ENCODE results near the gene GAL3ST2.
A peak's percentile ranks its signal among the peaks of the same experiment; 100 is the strongest.
"Not testable (repeated sequence)": the region's sequence is repeated elsewhere in the genome, so short reads cannot be mapped to it uniquely, and the experiment has no call there.

GAL3ST2 gene

GRCh38 chr2:241791385-241791784 lies 14.8 kb downstream of the GAL3ST2 start:
- not testable (repeated sequence) for H3K4me3 ChIP-seq (ENCODE audit: low read depth, low read length)

DNA sequence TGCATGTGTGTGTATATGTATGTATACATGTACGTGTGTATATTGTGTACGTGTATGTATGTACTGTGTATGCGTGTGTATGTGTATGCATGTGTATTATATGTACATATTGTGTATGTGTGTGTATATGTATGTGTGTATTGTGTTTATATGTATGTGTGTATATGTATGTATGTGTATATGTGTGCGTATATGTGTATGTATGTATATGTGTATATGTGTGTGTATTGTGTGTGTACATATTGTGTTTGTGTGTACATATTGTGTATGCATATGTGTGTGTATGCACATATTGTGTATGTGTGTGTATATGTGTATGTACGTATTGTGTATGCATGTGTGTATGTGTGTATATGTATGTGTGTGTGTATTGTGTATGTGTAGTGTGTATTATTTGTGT lies 16.8 kb downstream of the GAL3ST2 start:
- H3K4me3 ChIP-seq (ENCODE audit: low read depth, low read length): no peak overlapping the region

DNA sequence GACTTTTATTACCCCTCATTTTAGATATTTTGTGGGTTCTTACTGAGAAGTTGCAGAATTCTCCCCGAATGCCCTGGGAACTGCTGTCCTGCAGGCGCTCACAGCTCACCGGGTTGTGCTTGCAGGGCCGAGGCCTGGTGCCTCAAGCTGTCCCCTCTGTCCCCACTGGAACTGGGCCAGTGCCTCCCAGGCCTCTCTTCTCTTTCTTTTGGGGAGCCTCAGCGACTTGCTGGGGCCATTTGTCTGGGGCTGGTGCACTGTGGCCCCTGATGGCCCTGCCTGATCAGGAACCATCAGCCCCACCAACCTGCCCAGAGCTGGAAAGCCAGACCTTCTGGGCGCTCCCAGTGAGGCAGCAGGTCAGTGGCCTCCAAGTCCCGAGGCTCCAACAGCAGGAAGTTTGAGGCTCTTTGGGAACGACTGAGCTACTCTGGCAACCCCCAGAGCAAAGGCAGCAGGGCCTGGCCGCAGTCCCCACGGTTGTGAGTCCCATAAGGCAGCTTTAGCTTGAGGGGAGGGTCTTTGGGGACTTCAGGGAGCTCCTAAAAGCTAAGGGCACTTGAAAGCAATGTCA lies 17.7 kb downstream of the GAL3ST2 start:
- no peak overlapping the region for H3K4me3 ChIP-seq (ENCODE audit: low read depth, low read length)

- no peak overlapping the region for H3K4me3 ChIP-seq (ENCODE audit: low read depth, low read length)
Measured at GRCh38 chr2:241795021-241795999, 18.7 kb downstream of the GAL3ST2 start.

DNA sequence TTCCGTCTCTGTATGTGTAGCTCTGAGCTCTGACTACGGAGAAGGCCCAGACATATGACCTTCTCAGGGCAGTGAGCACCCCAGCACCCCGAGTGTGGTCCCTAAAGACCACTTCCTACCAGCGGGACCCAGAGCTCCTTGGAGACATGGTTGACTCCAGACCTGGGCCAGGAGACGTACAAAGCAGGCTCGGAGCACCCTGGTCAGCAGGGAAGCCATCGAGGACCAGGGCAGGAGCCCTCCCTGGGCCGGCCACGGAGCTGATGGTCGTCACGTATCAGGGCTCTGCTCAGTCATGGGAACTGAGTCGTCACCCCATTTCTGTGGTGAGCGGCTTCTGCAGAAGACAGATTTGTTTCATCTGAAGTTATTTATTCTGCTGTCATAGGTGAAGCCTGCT lies 19.6 kb downstream of the GAL3ST2 start:
- H3K4me3 ChIP-seq (ENCODE audit: low read depth, low read length): no peak overlapping the region

DNA sequence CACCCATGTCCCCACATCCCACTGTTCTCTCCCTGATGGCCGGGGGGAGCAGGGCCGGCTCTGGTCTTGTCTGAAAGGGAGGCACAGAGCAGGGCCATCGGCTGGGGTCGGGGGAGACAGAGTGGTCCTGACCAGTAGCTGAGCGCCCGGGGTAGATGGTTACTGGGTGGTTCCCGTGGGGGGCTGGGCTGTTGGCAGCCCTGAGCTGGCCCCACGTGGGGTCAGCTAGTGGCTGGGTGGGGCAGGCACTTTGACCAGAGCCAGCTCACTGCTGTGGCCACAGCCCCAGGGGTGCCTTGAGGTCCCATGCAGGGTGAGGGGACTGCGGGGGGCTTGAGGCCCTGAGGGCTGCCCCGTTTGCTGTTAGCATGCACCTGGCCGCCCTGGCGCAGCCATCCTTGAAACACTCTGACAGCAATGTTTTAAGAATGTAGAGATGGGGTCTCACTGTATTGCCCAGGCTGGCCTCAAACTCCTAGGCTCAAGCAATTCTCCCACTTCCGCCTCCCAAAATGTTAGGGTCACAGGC lies 20.1 kb downstream of the GAL3ST2 start:
- no peak overlapping the region for H3K4me3 ChIP-seq (ENCODE audit: low read depth, low read length)

DNA sequence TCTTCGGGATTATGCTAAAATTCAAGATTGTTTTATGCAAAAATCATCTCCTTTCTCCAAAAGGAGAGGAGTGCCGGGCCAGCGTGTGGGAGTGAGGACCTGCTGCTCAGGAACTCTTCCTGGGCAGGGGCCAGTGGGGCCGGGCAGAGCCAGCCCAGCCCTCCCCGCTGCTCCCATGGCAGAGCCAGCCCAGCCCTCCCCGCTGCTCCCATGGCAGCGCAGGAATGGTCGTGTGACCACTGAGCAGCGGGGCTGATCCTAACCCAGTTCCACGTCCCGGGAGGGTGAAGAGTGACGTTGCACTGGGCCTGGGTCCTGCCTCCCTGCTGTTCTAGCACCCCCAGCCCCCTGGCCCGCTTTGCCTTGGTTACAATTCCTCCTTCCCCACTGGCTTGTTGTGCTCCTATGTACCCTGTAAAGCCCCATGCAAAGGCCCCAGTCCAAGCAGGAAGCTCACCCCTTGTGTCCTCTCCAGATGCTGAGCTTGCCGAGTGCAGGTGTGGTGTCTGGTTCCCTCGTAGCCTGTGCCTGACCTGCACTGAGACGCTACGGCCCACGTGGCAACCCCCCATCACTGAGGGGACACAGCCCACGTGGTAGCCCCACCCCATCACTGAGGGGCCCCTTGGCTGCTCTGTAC lies 20.9 kb downstream of the GAL3ST2 start:
- H3K4me3 ChIP-seq (ENCODE audit: low read depth, low read length): no peak overlapping the region

DNA sequence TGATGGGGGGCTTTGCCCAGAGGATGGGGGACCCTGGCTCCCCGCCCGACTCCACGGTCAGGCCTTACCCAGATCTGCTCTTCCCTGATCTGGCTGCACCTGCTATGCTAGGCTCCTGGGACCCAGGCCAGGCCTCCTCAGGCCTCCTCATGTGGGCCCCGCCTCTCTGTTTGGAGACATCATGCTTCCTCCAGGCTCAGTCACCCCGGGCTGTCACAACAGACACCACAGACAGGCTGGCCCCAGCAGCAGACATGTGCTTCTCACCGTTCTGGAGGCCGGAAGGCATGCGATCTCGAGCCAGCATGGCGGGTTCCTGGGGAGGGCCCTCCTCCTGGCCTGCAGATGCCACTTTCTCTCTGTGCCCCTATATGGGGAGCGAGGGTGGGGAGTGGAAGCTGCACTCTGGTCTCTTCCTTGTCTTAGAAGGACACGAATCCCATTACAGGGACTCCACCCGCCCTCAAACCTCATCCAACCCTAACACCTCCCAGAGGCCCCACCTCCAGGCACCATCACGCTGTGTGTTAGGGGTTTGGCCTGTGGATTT lies 21.5 kb downstream of the GAL3ST2 start:
- no peak overlapping the region for H3K4me3 ChIP-seq (ENCODE audit: low read depth, low read length)

GRCh38 chr2:241798631-241799521 lies 22.3 kb downstream of the GAL3ST2 start:
- no peak overlapping the region for H3K4me3 ChIP-seq (ENCODE audit: low read depth, low read length)

DNA sequence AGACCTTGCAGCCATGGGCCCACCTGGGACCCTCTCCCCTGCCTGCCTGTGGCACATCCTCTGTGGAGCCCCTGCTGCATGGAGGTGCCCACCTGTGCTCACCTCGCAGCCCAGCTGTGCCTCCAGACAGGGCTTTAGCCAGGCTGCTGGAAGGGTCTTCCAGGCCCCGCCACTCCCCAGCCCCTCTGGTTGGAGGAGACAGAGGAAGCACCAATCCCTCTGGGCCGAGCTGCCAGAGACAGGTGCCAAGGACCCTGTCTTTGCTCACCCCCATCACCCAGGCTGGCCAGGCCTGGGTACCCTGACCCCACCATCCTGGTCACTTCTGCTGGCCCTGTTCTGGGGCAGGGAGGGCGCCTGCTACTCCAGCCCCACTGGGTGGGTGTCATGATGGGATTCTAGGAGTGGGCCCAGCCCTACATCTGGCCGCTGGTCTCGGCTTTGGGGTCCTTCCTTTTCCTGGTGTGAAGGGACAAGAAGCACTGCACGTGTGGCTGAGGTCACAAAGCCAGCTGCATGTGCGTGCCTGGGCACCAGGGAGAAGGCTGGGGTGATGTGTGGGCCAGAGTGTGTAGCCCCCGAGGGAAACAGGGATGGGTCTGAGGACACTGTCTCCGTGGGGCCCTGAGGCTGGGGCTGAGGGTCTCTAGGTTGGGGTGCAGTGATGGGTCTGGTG lies 23.0 kb downstream of the GAL3ST2 start:
- H3K4me3 ChIP-seq (ENCODE audit: low read depth, low read length): no peak overlapping the region

DNA sequence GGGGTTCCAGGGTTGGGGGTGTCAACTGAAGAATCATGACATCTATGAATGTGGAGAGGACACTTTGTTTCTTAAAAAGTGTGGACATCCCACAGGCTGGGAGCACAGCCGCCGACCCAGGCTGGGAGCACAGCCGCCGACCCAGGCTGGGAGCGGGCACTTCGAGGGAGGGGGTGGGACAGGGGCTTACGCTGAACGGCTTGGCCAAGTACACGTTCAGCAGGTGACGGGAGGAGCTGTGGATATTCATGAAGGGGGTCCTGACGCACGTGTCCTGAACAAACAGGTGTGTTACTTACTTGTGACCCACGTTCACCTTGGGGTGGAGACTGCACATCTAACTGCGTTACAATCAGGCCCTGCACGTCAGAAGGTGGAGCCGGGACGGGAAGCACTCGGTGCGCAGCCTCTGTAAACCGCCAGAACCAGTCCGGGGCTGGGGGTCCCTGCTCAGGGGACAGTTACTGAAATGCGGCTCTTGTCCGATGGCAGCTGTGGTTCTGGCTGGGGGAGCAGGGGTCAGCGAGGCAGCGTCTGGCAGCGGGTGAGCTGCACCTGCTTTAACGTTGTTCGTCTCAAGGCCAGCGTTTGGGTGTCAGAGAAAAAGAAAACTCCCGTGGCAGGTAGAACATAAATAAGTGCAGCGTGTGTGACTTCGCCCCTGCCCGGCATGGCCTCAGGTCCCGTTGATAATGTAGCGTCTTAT lies 23.7 kb downstream of the GAL3ST2 start:
- not testable (repeated sequence) for H3K4me3 ChIP-seq (ENCODE audit: low read depth, low read length)

- H3K4me3 ChIP-seq (ENCODE audit: low read depth, low read length): no peak overlapping the region
Measured at GRCh38 chr2:241801611-241802420, 25.2 kb downstream of the GAL3ST2 start.

- H3K4me3 ChIP-seq (ENCODE audit: low read depth, low read length): no peak overlapping the region
Measured at GRCh38 chr2:241802421-241803318, 26.0 kb downstream of the GAL3ST2 start.

DNA sequence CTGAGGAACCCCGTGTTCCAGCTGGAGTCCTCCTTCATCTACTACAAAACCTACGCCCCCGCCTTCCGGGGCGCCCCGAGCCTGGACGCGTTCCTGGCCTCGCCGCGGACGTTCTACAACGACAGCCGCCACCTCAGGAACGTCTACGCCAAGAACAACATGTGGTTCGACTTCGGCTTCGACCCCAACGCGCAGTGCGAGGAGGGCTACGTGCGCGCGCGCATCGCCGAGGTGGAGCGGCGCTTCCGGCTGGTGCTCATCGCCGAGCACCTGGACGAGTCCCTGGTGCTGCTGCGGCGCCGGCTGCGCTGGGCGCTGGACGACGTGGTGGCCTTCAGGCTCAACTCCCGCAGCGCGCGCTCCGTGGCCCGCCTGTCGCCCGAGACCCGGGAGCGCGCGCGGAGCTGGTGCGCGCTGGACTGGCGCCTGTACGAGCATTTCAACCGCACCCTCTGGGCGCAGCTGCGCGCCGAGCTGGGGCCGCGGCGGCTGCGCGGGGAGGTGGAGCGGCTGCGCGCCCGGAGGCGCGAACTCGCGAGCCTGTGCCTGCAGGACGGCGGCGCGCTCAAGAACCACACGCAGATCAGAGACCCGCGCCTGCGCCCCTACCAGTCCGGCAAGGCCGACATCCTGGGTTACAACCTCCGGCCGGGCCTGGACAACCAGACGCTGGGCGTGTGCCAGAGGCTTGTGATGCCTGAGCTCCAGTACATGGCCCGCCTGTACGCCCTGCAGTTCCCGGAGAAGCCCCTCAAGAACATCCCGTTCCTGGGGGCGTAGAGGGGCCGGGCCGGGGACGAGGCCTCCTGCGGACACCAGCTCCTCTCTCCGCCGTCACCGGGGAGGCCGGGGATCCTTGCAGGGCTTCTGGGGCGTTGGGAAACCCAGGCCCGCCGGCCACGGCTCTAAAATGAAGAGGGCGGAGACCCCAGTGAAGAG lies 27.0 kb downstream of the GAL3ST2 start:
- H3K4me3 ChIP-seq (ENCODE audit: low read depth, low read length): peak overlapping the region; percentile 24

DNA sequence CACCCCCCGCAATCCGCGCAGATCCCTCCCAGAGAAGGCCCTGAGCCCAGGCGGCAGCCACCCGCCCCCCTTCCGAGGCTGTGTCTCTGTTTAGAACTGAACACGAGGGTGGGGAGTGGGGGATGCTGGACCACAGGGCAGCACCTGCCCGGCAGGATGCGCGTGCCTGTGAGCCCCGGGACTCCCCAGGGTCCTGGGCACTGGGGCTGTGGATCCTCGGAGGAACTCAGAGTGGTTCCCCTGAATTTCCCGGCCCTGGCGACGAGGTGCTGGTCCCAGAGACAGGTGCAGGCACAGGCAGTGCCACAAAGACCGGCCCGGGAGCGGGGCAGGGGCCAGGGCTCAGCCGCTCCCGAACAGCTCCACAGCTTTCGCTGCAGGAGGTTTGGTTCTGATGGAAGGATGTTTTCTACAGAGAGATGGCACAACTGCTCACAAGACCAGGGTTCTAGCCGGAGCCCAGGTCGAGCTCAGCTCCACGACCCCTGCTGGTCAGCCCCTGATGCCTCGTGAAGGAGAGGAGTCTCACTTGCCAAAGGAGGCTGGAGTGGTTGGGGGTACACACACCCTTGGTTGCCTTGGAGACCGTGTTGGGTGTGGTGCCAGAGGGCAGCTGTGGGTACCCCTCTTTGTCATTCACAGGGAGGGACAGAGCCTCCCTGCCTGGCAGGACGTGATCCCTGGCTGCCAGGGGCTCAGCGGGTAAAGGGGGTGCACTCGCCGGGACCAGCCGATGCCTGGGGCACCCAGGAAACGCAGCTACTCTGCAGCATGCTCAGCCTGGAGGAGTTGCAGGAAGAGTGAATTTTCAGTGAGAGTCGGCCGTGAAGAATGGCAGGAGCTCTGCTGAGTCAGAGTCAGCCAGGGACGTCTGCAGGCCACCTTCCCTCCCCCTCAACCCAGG lies 28.0 kb downstream of the GAL3ST2 start:
- H3K4me3 ChIP-seq (ENCODE audit: low read depth, low read length): no peak overlapping the region

All from iPS-11a (cell line).